RWPE1 (cell line): ENCODE data around the gene THSD4.

Experiments
- CTCF ChIA-PET: fragments of 350-600 bp; sonication (Branson Sonifier 250); formaldehyde crosslinking; extraction: SDS; loops from one replicate; lab custom pipeline; 2021; lab: Yijun Ruan, JAX
- POLR2A ChIA-PET: fragments of 400-600 bp; formaldehyde crosslinking; extraction: SDS; loops from one replicate; lab custom pipeline; 2020; ENCODE audit warnings: antibody characterized with exemption; ENCODE audit not compliant: low non-redundant PET; lab: Yijun Ruan, JAX
- DNase-seq: peaks from one replicate; pipeline ENCODE4 v3.0.0; 2012; ENCODE audit warnings: low spot score
- H3K27ac ChIP-seq: fragments of 450-650 bp; 2 replicates; pipeline ENCODE4 v1.5.1; 2017
- CTCF ChIP-seq: fragments of 450-650 bp; conservative IDR thresholded peaks from 2 replicates; pipeline ENCODE4 v1.5.1; 2017; ENCODE audit warnings: low read depth, mild to moderate bottlenecking

THSD4 gene

GRCh38 chr15:71357967-71358366 is 242.7 kb downstream of the THSD4 start:
- no peak for DNase-seq
- no peak for TF ChIP-seq CTCF
- ChIA-PET CTCF (no interaction called here), POLR2A (no interaction called here)
- H3K27ac ChIP-seq, result peak overlapping the region; percentile 74

DNA sequence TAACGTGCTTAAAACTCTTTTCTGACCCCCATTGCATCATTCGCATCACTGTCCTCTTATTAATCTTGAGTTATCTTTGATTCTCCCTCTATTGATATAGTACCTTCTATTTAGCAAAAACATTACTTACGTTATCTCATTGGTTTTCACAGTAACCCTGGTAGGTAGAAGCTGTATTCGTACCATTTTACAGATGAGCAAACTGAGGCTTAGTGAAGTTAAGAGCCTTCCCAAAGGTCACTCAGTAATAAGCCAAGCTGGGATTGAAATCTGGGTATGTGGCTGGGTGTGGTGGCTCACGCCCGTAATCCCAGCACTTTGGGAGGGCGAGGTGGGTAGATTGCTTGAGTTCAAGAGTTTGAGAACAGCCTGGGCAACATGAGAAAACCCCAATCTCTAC is 244.0 kb downstream of the THSD4 start:
- ChIA-PET POLR2A (no interaction called here), CTCF (no interaction called here)
- H3K27ac ChIP-seq, result no peak overlapping the region
- DNase-seq, result no peak
- no peak for TF ChIP-seq CTCF

GRCh38 chr15:71362556-71362955 is 247.3 kb downstream of the THSD4 start:
- POLR2A ChIA-PET, result no interaction called here
- no peak for DNase-seq
- TF ChIP-seq CTCF, result no peak
- CTCF ChIA-PET, result no interaction called here
- no peak overlapping the region for H3K27ac ChIP-seq

GRCh38 chr15:71362987-71363968 is 248.0 kb downstream of the THSD4 start:
- ChIA-PET CTCF (no interaction called here), POLR2A (no interaction called here)
- no peak for TF ChIP-seq CTCF
- DNase-seq, result no peak
- H3K27ac ChIP-seq, result no peak overlapping the region

- peak overlapping the region; percentile 53 for H3K27ac ChIP-seq
- DNase-seq, result peak; percentile 83
- ChIA-PET POLR2A (no interaction called here), CTCF (interaction anchor here (0.6 kb wide), 1 partner anchor 489 kb away, joined by 3 read pairs; no protein-coding TSS in a partner anchor)
- TF ChIP-seq CTCF, result no peak
These were observed 248.9 kb downstream of the THSD4 start for GRCh38 chr15:71364117-71364584.

- no peak for TF ChIP-seq CTCF
- H3K27ac ChIP-seq, result no peak overlapping the region
- ChIA-PET POLR2A (no interaction called here), CTCF (interaction anchor here (0.6 kb wide), 1 partner anchor 561 kb away, joined by 3 read pairs; no protein-coding TSS in a partner anchor)
- no peak for DNase-seq
These were observed 251.3 kb downstream of the THSD4 start for GRCh38 chr15:71366522-71366921.
